GM18520 (cell line): Measurements from ENCODE around the gene NCLN.

Experiments used
- ATAC-seq: cut with Tn5 transposase; IDR thresholded peaks from one replicate; pipeline ENCODE4 v1.9.1; 2021; ENCODE audit not compliant: unreplicated experiment

The NCLN gene

GRCh38 chr19:3252650-3253049 is 66.9 kb downstream of the NCLN start:
- no peak for ATAC-seq

- ATAC-seq: no peak
These were observed 67.5 kb downstream of the NCLN start for GRCh38 chr19:3253270-3253669.

GRCh38 chr19:3254520-3254919 is 68.8 kb downstream of the NCLN start:
- no peak for ATAC-seq

GRCh38 chr19:3257071-3257470 is 71.3 kb downstream of the NCLN start:
- no peak for ATAC-seq
